WTC11 (cell line): Measurements from ENCODE around the gene NWD2. TPM values are rescaled to one million over a fixed set of nuclear protein-coding genes. Genes with fewer than 3 reads are reported as not detected.

Experiments used
- ATAC-seq: fragments of 200-7000 bp; cut with Tn5 transposase; 2 replicates; pipeline ENCODE4 v1.10.0; 2021; ENCODE audit warnings: mild to moderate bottlenecking, moderate library complexity
- CTCF ChIA-PET: fragments of 300-600 bp; sonication (Branson Sonifier 250); formaldehyde crosslinking; loops from one replicate; lab custom pipeline; 2021; ENCODE audit warnings: antibody characterized with exemption; lab: Charles Lee
- POLR2A ChIA-PET: fragments of 350-600 bp; sonication (Branson Sonifier 250); formaldehyde crosslinking; loops from one replicate; lab custom pipeline; 2021; ENCODE audit warnings: antibody characterized with exemption; lab: Charles Lee
- DNase-seq: peaks from one replicate; pipeline ENCODE4 v3.0.0; 2021; ENCODE audit warnings: low spot score
- H3K27ac Mint-ChIP-seq: 2 replicates; pipeline ENCODE4 v1.8.0; 2021; ENCODE audit warnings: mixed read lengths
- H3K27me3 Mint-ChIP-seq: 2 replicates; pipeline ENCODE4 v1.8.0; 2021; ENCODE audit warnings: low read depth, mild to moderate bottlenecking, moderate library complexity, mixed read lengths
- H3K36me3 Mint-ChIP-seq: 2 replicates; pipeline ENCODE4 v1.8.0; 2021; ENCODE audit warnings: mixed read lengths
- H3K4me1 Mint-ChIP-seq: 2 replicates; pipeline ENCODE4 v1.8.0; 2022; ENCODE audit warnings: mixed read lengths
- H3K4me3 Mint-ChIP-seq: 2 replicates; pipeline ENCODE4 v1.8.0; 2021; ENCODE audit warnings: mild to moderate bottlenecking, moderate library complexity, mixed read lengths
- H3K9me3 Mint-ChIP-seq: 2 replicates; pipeline ENCODE4 v1.8.0; 2021; ENCODE audit warnings: mixed read lengths
- ATF1 ChIP-seq: sonication (generic); formaldehyde crosslinking; IDR thresholded peaks from 2 replicates; pipeline ENCODE4 v1.8.1; 2023; ENCODE audit warnings: mild to moderate bottlenecking, moderate library complexity, missing genetic modification reagents
- CREB1 ChIP-seq: sonication (generic); formaldehyde crosslinking; IDR thresholded peaks from 2 replicates; pipeline ENCODE4 v1.8.0; 2023; ENCODE audit warnings: mild to moderate bottlenecking, missing genetic modification reagents
- GRHL2 ChIP-seq: fragments of 250-450 bp; sonication (Bioruptor Pico); IDR thresholded peaks from 2 replicates; pipeline ENCODE4 v1.8.0; 2022; ENCODE audit warnings: mild to moderate bottlenecking, moderate library complexity; ENCODE audit not compliant: insufficient replicate concordance, severe bottlenecking
- MYBL2 ChIP-seq: sonication (generic); formaldehyde crosslinking; IDR thresholded peaks from 2 replicates; pipeline ENCODE4 v1.8.1; 2023; ENCODE audit warnings: mild to moderate bottlenecking, moderate library complexity, missing genetic modification reagents
- NFATC4 ChIP-seq: fragments of 250-450 bp; sonication (Bioruptor Pico); IDR thresholded peaks from 2 replicates; pipeline ENCODE4 v1.9.0; 2021; ENCODE audit warnings: mild to moderate bottlenecking
- RORB ChIP-seq: fragments of 250-450 bp; sonication (Bioruptor Pico); IDR thresholded peaks from 2 replicates; pipeline ENCODE4 v1.9.0; 2021; ENCODE audit warnings: mild to moderate bottlenecking
- SP1 ChIP-seq: sonication (generic); formaldehyde crosslinking; conservative IDR thresholded peaks from 2 replicates; pipeline ENCODE4 v1.8.1; 2022; ENCODE audit warnings: missing genetic modification reagents
- TEAD4 ChIP-seq: sonication (generic); formaldehyde crosslinking; IDR thresholded peaks from 2 replicates; pipeline ENCODE4 v1.8.0; 2022; ENCODE audit warnings: mild to moderate bottlenecking, missing genetic modification reagents
- TP53 ChIP-seq: sonication (generic); formaldehyde crosslinking; IDR thresholded peaks from 2 replicates; pipeline ENCODE4 v1.8.1; 2023; ENCODE audit warnings: mild to moderate bottlenecking, missing genetic modification reagents
- USF1 ChIP-seq: sonication (generic); formaldehyde crosslinking; IDR thresholded peaks from 2 replicates; pipeline ENCODE4 v1.8.0; 2022; ENCODE audit warnings: mild to moderate bottlenecking, missing genetic modification reagents
- USF2 ChIP-seq: sonication (generic); formaldehyde crosslinking; IDR thresholded peaks from 2 replicates; pipeline ENCODE4 v1.8.1; 2023; ENCODE audit warnings: mild to moderate bottlenecking, missing genetic modification reagents, moderate library complexity
- ZNF138 ChIP-seq: sonication (generic); formaldehyde crosslinking; conservative IDR thresholded peaks from 2 replicates; pipeline ENCODE4 v1.8.1; 2022; ENCODE audit warnings: mild to moderate bottlenecking, moderate library complexity, missing genetic modification reagents
- ZNF263 ChIP-seq: sonication (generic); formaldehyde crosslinking; IDR thresholded peaks from 2 replicates; pipeline ENCODE4 v1.8.1; 2022; ENCODE audit warnings: low read depth, mild to moderate bottlenecking, moderate library complexity, missing genetic modification reagents
- total RNA-seq: library from RNA; stranded (reverse); gene quantifications from 3 replicates; pipeline ENCODE4 v1.2.3, GENCODE V29; 2021
- TF ChIP-seq, protein P1 (sequence below): fragments of 250-450 bp; sonication (Bioruptor Pico); IDR thresholded peaks from 2 replicates; pipeline ENCODE4 v1.8.0; 2021; ENCODE audit warnings: mild to moderate bottlenecking
- TF ChIP-seq, protein P2 (sequence below): sonication (generic); formaldehyde crosslinking; conservative IDR thresholded peaks from 2 replicates; pipeline ENCODE4 v1.8.1; 2023; ENCODE audit warnings: mild to moderate bottlenecking, low read depth, missing genetic modification reagents, moderate library complexity

Gene NWD2
- total RNA-seq, 1 experiment from 2014 or later: 0.07 TPM

- no peak for ATAC-seq
- H3K36me3 Mint-ChIP-seq: no peaks in the 10 kb centered on the region
- no peak overlapping the region for H3K4me3 Mint-ChIP-seq
- H3K9me3 Mint-ChIP-seq: peaks cover 8% of the 10 kb centered on the region
- H3K27ac Mint-ChIP-seq: no peak overlapping the region
- CTCF ChIA-PET: interaction anchor here (0.6 to 3.6 kb wide), 2 partner anchors 8 to 67 kb away, joined by 4 to 22 read pairs; a partner anchor contains a TSS
- peaks cover 6% of the 10 kb centered on the region for H3K27me3 Mint-ChIP-seq
- H3K4me1 Mint-ChIP-seq: no peaks in the 10 kb centered on the region
- POLR2A ChIA-PET: no interaction called here
- TF ChIP-seq RORB (CRISPR knock-in tag) (no peak), TEAD4 (CRISPR knock-in tag) (no peak), ZNF138 (CRISPR knock-in tag) (no peak), CREB1 (CRISPR knock-in tag) (no peak), ZNF263 (CRISPR knock-in tag) (no peak), NFATC4 (CRISPR knock-in tag) (no peak), USF2 (no peak), TP53 (CRISPR knock-in tag) (no peak)
- TF ChIP-seq, protein P1, sequence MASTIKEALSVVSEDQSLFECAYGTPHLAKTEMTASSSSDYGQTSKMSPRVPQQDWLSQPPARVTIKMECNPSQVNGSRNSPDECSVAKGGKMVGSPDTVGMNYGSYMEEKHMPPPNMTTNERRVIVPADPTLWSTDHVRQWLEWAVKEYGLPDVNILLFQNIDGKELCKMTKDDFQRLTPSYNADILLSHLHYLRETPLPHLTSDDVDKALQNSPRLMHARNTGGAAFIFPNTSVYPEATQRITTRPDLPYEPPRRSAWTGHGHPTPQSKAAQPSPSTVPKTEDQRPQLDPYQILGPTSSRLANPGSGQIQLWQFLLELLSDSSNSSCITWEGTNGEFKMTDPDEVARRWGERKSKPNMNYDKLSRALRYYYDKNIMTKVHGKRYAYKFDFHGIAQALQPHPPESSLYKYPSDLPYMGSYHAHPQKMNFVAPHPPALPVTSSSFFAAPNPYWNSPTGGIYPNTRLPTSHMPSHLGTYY: no peak
- TF ChIP-seq, all 79 proteins: peak for 0
- no peak for DNase-seq
These were observed 200.5 kb downstream of the NWD2 start for GRCh38 chr4:37445023-37445422.

DNA sequence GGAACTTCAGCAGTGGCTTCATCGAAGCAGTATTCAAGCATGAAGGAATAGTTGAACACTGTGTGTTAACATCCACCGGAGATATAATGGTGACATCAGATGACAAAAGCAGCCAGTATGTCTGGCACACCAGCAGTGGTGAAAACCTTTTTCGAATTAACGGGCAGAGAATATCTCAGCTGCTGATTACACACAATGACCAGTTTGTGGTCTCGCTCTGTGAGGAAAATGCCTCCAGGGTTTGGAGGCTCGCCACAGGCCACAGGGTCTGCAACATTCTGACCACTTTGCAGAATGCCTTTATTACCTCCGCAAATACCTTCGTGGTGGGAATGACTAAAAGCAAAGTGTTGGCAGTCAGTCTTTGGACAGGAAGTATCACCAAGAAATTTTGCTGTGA lies 201.5 kb downstream of the NWD2 start:
- no peak overlapping the region for H3K27ac Mint-ChIP-seq
- H3K36me3 Mint-ChIP-seq: no peaks in the 10 kb centered on the region
- TF ChIP-seq MYBL2: no peak
- TF ChIP-seq SP1 (CRISPR knock-in tag): no peak
- TF ChIP-seq, all 79 proteins: peak for 0
- no peak overlapping the region for H3K4me3 Mint-ChIP-seq
- ChIA-PET CTCF (no interaction called here), POLR2A (no interaction called here)
- peaks cover 8% of the 10 kb centered on the region for H3K9me3 Mint-ChIP-seq
- DNase-seq (no peak), ATAC-seq (no peak)
- no peaks in the 10 kb centered on the region for H3K4me1 Mint-ChIP-seq
- peaks cover 10% of the 10 kb centered on the region for H3K27me3 Mint-ChIP-seq

DNA sequence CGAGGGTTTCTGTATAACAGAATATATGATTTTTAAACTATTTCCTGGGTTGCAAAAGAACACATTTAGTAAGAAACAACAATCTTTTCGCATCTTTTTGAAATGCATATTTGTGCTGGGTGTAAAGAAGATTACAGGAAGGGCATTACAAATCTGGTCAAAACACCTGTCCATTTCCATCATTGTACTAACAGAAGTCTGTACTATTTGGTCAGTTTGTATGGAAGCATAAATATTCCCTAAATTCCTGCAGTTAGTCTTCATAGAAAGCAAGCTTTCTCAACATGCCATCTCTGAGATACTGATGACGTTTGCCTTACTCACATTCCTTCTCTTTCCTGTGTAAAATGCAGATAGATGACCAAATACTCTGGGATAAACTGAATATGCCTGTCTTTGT lies 203.3 kb downstream of the NWD2 start:
- Mint-ChIP-seq H3K4me3 (no peak overlapping the region), H3K27me3 (peaks cover 13% of the 10 kb centered on the region), H3K36me3 (no peaks in the 10 kb centered on the region), H3K4me1 (no peaks in the 10 kb centered on the region), H3K9me3 (peaks cover 8% of the 10 kb centered on the region), H3K27ac (no peak overlapping the region)
- TF ChIP-seq USF1 (CRISPR knock-in tag) (no peak), ATF1 (no peak), GRHL2 (CRISPR knock-in tag) (no peak)
- TF ChIP-seq, protein P2, sequence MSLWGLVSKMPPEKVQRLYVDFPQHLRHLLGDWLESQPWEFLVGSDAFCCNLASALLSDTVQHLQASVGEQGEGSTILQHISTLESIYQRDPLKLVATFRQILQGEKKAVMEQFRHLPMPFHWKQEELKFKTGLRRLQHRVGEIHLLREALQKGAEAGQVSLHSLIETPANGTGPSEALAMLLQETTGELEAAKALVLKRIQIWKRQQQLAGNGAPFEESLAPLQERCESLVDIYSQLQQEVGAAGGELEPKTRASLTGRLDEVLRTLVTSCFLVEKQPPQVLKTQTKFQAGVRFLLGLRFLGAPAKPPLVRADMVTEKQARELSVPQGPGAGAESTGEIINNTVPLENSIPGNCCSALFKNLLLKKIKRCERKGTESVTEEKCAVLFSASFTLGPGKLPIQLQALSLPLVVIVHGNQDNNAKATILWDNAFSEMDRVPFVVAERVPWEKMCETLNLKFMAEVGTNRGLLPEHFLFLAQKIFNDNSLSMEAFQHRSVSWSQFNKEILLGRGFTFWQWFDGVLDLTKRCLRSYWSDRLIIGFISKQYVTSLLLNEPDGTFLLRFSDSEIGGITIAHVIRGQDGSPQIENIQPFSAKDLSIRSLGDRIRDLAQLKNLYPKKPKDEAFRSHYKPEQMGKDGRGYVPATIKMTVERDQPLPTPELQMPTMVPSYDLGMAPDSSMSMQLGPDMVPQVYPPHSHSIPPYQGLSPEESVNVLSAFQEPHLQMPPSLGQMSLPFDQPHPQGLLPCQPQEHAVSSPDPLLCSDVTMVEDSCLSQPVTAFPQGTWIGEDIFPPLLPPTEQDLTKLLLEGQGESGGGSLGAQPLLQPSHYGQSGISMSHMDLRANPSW: no peak
- DNase-seq: no peak
- POLR2A ChIA-PET: no interaction called here
- no peak for ATAC-seq
- CTCF ChIA-PET: no interaction called here

DNA sequence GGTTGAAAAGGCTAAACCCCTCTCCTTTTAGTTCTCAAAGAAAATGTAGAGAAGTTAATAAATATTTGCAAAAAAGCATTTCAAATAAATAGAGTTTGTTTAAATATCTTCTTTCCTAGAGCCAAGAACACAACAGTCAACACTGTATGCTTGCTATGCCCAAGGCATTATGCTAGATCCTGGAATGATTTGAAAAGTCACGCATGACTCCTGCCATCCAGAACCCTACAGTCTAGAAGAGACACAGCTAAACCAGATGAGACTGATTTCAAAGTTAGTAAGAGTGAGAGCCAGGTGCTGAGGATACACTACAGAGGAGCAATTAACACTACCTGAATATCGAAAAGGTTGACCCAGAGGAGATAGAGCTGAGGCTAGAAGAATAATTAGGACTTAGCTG lies 205.8 kb downstream of the NWD2 start:
- H3K36me3 Mint-ChIP-seq: no peaks in the 10 kb centered on the region
- TF ChIP-seq CREB1 (CRISPR knock-in tag) (no peak), SP1 (CRISPR knock-in tag) (no peak)
- no peaks in the 10 kb centered on the region for H3K9me3 Mint-ChIP-seq
- CTCF ChIA-PET: interaction anchor here (1.0 kb wide), 1 partner anchor 117 kb away, joined by 3 read pairs; no protein-coding TSS in a partner anchor
- peaks cover 34% of the 10 kb centered on the region for H3K27me3 Mint-ChIP-seq
- ATAC-seq (no peak), DNase-seq (no peak)
- H3K4me3 Mint-ChIP-seq: no peak overlapping the region
- POLR2A ChIA-PET: no interaction called here
- no peak overlapping the region for H3K27ac Mint-ChIP-seq
- peaks cover 11% of the 10 kb centered on the region for H3K4me1 Mint-ChIP-seq
